Embryonic facial prominence (tissue), 1 donor: ENCODE results near the gene COA5.
"Not testable (repeated sequence)": the region's sequence is repeated elsewhere in the genome, so short reads cannot be mapped to it uniquely, and the experiment has no call there.

ENCODE experiments used
- DNase-seq: peaks from one replicate; pipeline ENCODE4 v3.0.0-alpha.2; 2016; ENCODE audit errors: extremely low spot score

The COA5 gene

GRCh38 chr2:98606431-98606830 lies 1.9 kb downstream of the COA5 start:
- DNase-seq, result no peak

- no peak for DNase-seq
Measured at GRCh38 chr2:98605076-98605475, 3.2 kb downstream of the COA5 start.

- no peak for DNase-seq
Measured at GRCh38 chr2:98604547-98604946, 3.8 kb downstream of the COA5 start.

- DNase-seq, result no peak
Measured at GRCh38 chr2:98601532-98602132, 6.7 kb downstream of the COA5 start.

GRCh38 chr2:98598781-98599428 lies 9.4 kb downstream of the COA5 start:
- no peak for DNase-seq

- not testable (repeated sequence) for DNase-seq
Measured at GRCh38 chr2:98594665-98595064, 13.6 kb downstream of the COA5 start.

GRCh38 chr2:98592565-98592964 lies 15.7 kb downstream of the COA5 start:
- DNase-seq, result no peak

- DNase-seq, result no peak
Measured at GRCh38 chr2:98589489-98589888, 18.8 kb downstream of the COA5 start.

- DNase-seq, result no peak
Measured at GRCh38 chr2:98588880-98589431, 19.4 kb downstream of the COA5 start.

GRCh38 chr2:98586551-98587140 lies 21.7 kb downstream of the COA5 start:
- DNase-seq, result no peak

GRCh38 chr2:98585386-98585785 lies 22.9 kb downstream of the COA5 start:
- no peak for DNase-seq

GRCh38 chr2:98583816-98584618 lies 24.3 kb downstream of the COA5 start:
- DNase-seq, result no peak

- no peak for DNase-seq
Measured at GRCh38 chr2:98583276-98583675, 25.0 kb downstream of the COA5 start.

GRCh38 chr2:98582523-98582922 lies 25.8 kb downstream of the COA5 start:
- DNase-seq, result no peak

GRCh38 chr2:98580656-98581284 lies 27.5 kb downstream of the COA5 start:
- DNase-seq, result no peak

- no peak for DNase-seq
Measured at GRCh38 chr2:98579926-98580325, 28.4 kb downstream of the COA5 start.

GRCh38 chr2:98578231-98578630 lies 30.1 kb downstream of the COA5 start:
- no peak for DNase-seq

GRCh38 chr2:98577313-98577712 lies 31.0 kb downstream of the COA5 start:
- no peak for DNase-seq

- no peak for DNase-seq
Measured at GRCh38 chr2:98576666-98577312, 31.5 kb downstream of the COA5 start.

- DNase-seq, result no peak
Measured at GRCh38 chr2:98573426-98573825, 34.9 kb downstream of the COA5 start.

GRCh38 chr2:98572676-98573075 lies 35.6 kb downstream of the COA5 start:
- no peak for DNase-seq
